GM23248 (cell line): ENCODE measurements around the gene DCAKD. TPM values are rescaled to one million over a fixed set of nuclear protein-coding genes. Genes with fewer than 3 reads are reported as not detected.

Source experiments
- DNase-seq: peaks from one replicate; pipeline ENCODE4 v3.0.0-alpha.2; 2015
- H2AFZ ChIP-seq: fragments of 200-600 bp; sonication (generic); 2 replicates; pipeline ENCODE4 v1.6.1; 2016; ENCODE audit warnings: antibody characterized with exemption
- H3F3A ChIP-seq: fragments of 200-600 bp; sonication (generic); 2 replicates; pipeline ENCODE4 v1.6.1; 2016; ENCODE audit warnings: mild to moderate bottlenecking, antibody characterized with exemption, mixed run types; ENCODE audit not compliant: insufficient read depth
- H3K27ac ChIP-seq: fragments of 200-600 bp; sonication (generic); 2 replicates; pipeline ENCODE4 v1.5.1; 2016; ENCODE audit warnings: mild to moderate bottlenecking
- H3K27me3 ChIP-seq: fragments of 200-600 bp; sonication (generic); replicated peaks from 2 replicates; pipeline ENCODE4 v1.6.1; 2016; ENCODE audit warnings: mild to moderate bottlenecking; ENCODE audit not compliant: insufficient read depth
- H3K36me3 ChIP-seq: fragments of 200-600 bp; sonication (generic); 2 replicates; pipeline ENCODE4 v1.6.1; 2016; ENCODE audit warnings: low read depth, mild to moderate bottlenecking
- H3K4me1 ChIP-seq: fragments of 200-600 bp; sonication (generic); 2 replicates; pipeline ENCODE4 v1.6.1; 2016; ENCODE audit warnings: mild to moderate bottlenecking; ENCODE audit not compliant: insufficient read depth
- H3K4me2 ChIP-seq: fragments of 200-600 bp; sonication (generic); one replicate; pipeline ENCODE4 v1.6.1; 2016; ENCODE audit warnings: mild to moderate bottlenecking; ENCODE audit not compliant: unreplicated experiment
- H3K4me3 ChIP-seq: fragments of 200-600 bp; sonication (generic); 2 replicates; pipeline ENCODE4 v1.5.1; 2016; ENCODE audit warnings: mild to moderate bottlenecking
- H3K79me2 ChIP-seq: fragments of 200-600 bp; sonication (generic); 2 replicates; pipeline ENCODE4 v1.6.1; 2016; ENCODE audit warnings: mild to moderate bottlenecking; ENCODE audit not compliant: insufficient read depth
- H3K9ac ChIP-seq: fragments of 200-600 bp; sonication (generic); 2 replicates; pipeline ENCODE4 v1.6.1; 2016; ENCODE audit warnings: mild to moderate bottlenecking
- H3K9me2 ChIP-seq: fragments of 200-600 bp; sonication (generic); 2 replicates; pipeline ENCODE4 v1.6.1; 2016; ENCODE audit warnings: mixed run types, mild to moderate bottlenecking, moderate library complexity; ENCODE audit not compliant: insufficient read depth
- H3K9me3 ChIP-seq: fragments of 200-600 bp; sonication (generic); one replicate; pipeline ENCODE4 v1.6.1; 2017; ENCODE audit warnings: low read depth
- H4K20me1 ChIP-seq: fragments of 200-600 bp; sonication (generic); 2 replicates; pipeline ENCODE4 v1.6.0; 2016; ENCODE audit not compliant: insufficient read depth
- EZH2 ChIP-seq: fragments of 200-600 bp; sonication (generic); IDR thresholded peaks from 2 replicates; pipeline ENCODE4 v1.6.1; 2018; ENCODE audit warnings: antibody characterized with exemption, mild to moderate bottlenecking; ENCODE audit not compliant: insufficient read depth, poor library complexity, severe bottlenecking
- EZH2phosphoT487 ChIP-seq: fragments of 200-600 bp; sonication (generic); IDR thresholded peaks from 2 replicates; pipeline ENCODE4 v1.6.1; 2018; ENCODE audit warnings: antibody characterized with exemption, moderate library complexity, mild to moderate bottlenecking, low read depth; ENCODE audit not compliant: insufficient read depth
- WGBS, 2 experiments: methylation state at CpG; one replicate each; pipeline ENCODE4 v1.1.6; 2015 to 2017; ENCODE audit warnings: low lambda C conversion rate in 2 of 2, low coverage in 1 of 2; ENCODE audit errors: missing lambda C conversion rate in 2 of 2; 5-methylcytosine and 5-hydroxymethylcytosine counted together
- in situ Hi-C: fragments of 300-500 bp; cut with MboI; formaldehyde crosslinking; loops from 2 replicates; pipeline ENCODE4 v1.15.0; 2020
- polyA plus RNA-seq: library from polyadenylated mRNA; unstranded; fragments of >200 nt; fragmentation: Nextera tagmentation; extraction: Ambion mirVana; gene quantifications from 2 replicates; pipeline ENCODE4 v1.2.1, GENCODE V29; 2016
- total RNA-seq: library from RNA; depleted of rRNA; stranded (reverse); fragments of >200 nt; shearing (Covaris generic); gene quantifications from 2 replicates; pipeline ENCODE4 v1.2.3, GENCODE V29; 2014

Gene DCAKD
- total and polyA plus RNA-seq, 2 experiments from 2014 or later, result 24.8 to 45.8 TPM

- TF ChIP-seq EZH2phosphoT487 (no peak), EZH2 (no peak)
- 79 to 85% methylated on average over 14 to 17 of the region's 17 CpGs for WGBS, 2 experiments
- no peak overlapping the region for H3K27ac ChIP-seq
- in situ Hi-C loops, result no loop called here
- H3F3A ChIP-seq, result 0 out of 2 replicates have a peak, but pooled peaks cover 5% of the 10 kb centered on the region
- H3K9ac ChIP-seq, result no peak overlapping the region
- no peaks in the 10 kb centered on the region for H4K20me1 ChIP-seq
- no peaks in the 10 kb centered on the region for H3K27me3 ChIP-seq
- H3K9me2 ChIP-seq, result no peaks in the 10 kb centered on the region
- no peak for DNase-seq
- H2AFZ ChIP-seq, result no peak overlapping the region
- peaks cover 10% of the 10 kb centered on the region for H3K4me1 ChIP-seq
- H3K9me3 ChIP-seq, result no peaks in the 10 kb centered on the region
- no peak overlapping the region for H3K4me3 ChIP-seq
- H3K79me2 ChIP-seq, result no peaks in the 10 kb centered on the region
- no peaks in the 10 kb centered on the region for H3K36me3 ChIP-seq
- H3K4me2 ChIP-seq, result no peak overlapping the region
These were observed 30.9 kb downstream of the DCAKD start for GRCh38 chr17:45020354-45021138.

GRCh38 chr17:45018848-45019711, 32.4 kb downstream of the DCAKD start:
- TF ChIP-seq EZH2 (no peak), EZH2phosphoT487 (no peak)
- Histone ChIP-seq H3K79me2 (no peaks in the 10 kb centered on the region), H3F3A (0 out of 2 replicates have a peak, but pooled peaks cover 5% of the 10 kb centered on the region), H3K36me3 (no peaks in the 10 kb centered on the region), H3K4me3 (peak overlapping the region; percentile 84), H3K9ac (peak overlapping the region; percentile 81), H2AFZ (peak overlapping the region; percentile 95), H3K27me3 (no peaks in the 10 kb centered on the region), H3K4me1 (peaks cover 10% of the 10 kb centered on the region), H3K9me3 (no peaks in the 10 kb centered on the region), H4K20me1 (no peaks in the 10 kb centered on the region), H3K27ac (no peak overlapping the region), H3K9me2 (no peaks in the 10 kb centered on the region), H3K4me2 (peak overlapping the region; percentile 91)
- DNase-seq, result peak; percentile 87
- 6 to 8% methylated on average over 56 to 79 of the region's 82 CpGs for WGBS, 2 experiments
- in situ Hi-C loops, result loop anchor here (10.0 kb wide), 1 partner anchor 94 kb away; no protein-coding TSS in a partner anchor

GRCh38 chr17:45018514-45018847, 33.0 kb downstream of the DCAKD start:
- Histone ChIP-seq H3K79me2 (no peaks in the 10 kb centered on the region), H3F3A (0 out of 2 replicates have a peak, but pooled peaks cover 5% of the 10 kb centered on the region), H3K9me2 (no peaks in the 10 kb centered on the region), H3K9ac (peak overlapping the region; percentile 81), H3K36me3 (no peaks in the 10 kb centered on the region), H3K27ac (no peak overlapping the region), H2AFZ (peak overlapping the region; percentile 95), H4K20me1 (no peaks in the 10 kb centered on the region), H3K4me3 (peak overlapping the region; percentile 84), H3K4me2 (peak overlapping the region; percentile 91), H3K27me3 (no peaks in the 10 kb centered on the region), H3K9me3 (no peaks in the 10 kb centered on the region), H3K4me1 (peaks cover 10% of the 10 kb centered on the region)
- in situ Hi-C loops, result loop anchor here (10.0 kb wide), 1 partner anchor 94 kb away; no protein-coding TSS in a partner anchor
- TF ChIP-seq EZH2phosphoT487 (no peak), EZH2 (no peak)
- DNase-seq, result peak; percentile 19
- 23 to 45% methylated on average over 4 of the region's 4 CpGs for WGBS, 2 experiments

GRCh38 chr17:45016823-45017222, 34.6 kb downstream of the DCAKD start:
- Histone ChIP-seq H3K9ac (no peak overlapping the region), H3K9me3 (no peaks in the 10 kb centered on the region), H2AFZ (no peak overlapping the region), H4K20me1 (no peaks in the 10 kb centered on the region), H3K4me1 (peaks cover 10% of the 10 kb centered on the region), H3K9me2 (no peaks in the 10 kb centered on the region), H3K4me2 (no peak overlapping the region), H3K27me3 (no peaks in the 10 kb centered on the region), H3K79me2 (no peaks in the 10 kb centered on the region), H3K4me3 (no peak overlapping the region), H3K36me3 (no peaks in the 10 kb centered on the region), H3K27ac (no peak overlapping the region), H3F3A (0 out of 2 replicates have a peak, but pooled peaks cover 5% of the 10 kb centered on the region)
- WGBS, 2 experiments, result 73 to 78% methylated on average over 5 of the region's 5 CpGs
- in situ Hi-C loops, result loop anchor here (10.0 kb wide), 1 partner anchor 92 kb away; no protein-coding TSS in a partner anchor
- DNase-seq, result peak; percentile 47
- no peak for TF ChIP-seq EZH2phosphoT487
- TF ChIP-seq EZH2, result no peak
